Omental fat pad (tissue), 4 donors: ENCODE results near the gene SCRN1. TPM values are rescaled to one million over a fixed set of nuclear protein-coding genes. Genes with fewer than 3 reads are reported as not detected.

Experiments
- ATAC-seq: fragments of 150-250 bp; one replicate; pipeline ENCODE4 v1.9.1; 2016; ENCODE audit warnings: mild to moderate bottlenecking, moderate library complexity; ENCODE audit not compliant: low FRiP score
- DNase-seq: peaks from one replicate; pipeline ENCODE4 v3.0.0-alpha.2; 2019; ENCODE audit warnings: low spot score
- total RNA-seq, 4 donors: library from RNA; depleted of rRNA; stranded (reverse); fragments of >200 nt; gene quantifications; one replicate each; pipeline ENCODE4 v1.1.0, GENCODE V29; 2016
- TF ChIP-seq, protein P1 (sequence below), 3 donors: fragments of 450-650 bp; IDR thresholded peaks; one replicate each; pipeline ENCODE4 v1.5.1; 2016 to 2017; ENCODE audit warnings: antibody characterized with exemption in 3 of 3, mild to moderate bottlenecking in 3 of 3, moderate library complexity in 2 of 3

SCRN1 gene
- total RNA-seq, 4 donors from 2014 or later = 19.7 to 43.1 (median 31.0) TPM

- TF ChIP-seq, protein P1, sequence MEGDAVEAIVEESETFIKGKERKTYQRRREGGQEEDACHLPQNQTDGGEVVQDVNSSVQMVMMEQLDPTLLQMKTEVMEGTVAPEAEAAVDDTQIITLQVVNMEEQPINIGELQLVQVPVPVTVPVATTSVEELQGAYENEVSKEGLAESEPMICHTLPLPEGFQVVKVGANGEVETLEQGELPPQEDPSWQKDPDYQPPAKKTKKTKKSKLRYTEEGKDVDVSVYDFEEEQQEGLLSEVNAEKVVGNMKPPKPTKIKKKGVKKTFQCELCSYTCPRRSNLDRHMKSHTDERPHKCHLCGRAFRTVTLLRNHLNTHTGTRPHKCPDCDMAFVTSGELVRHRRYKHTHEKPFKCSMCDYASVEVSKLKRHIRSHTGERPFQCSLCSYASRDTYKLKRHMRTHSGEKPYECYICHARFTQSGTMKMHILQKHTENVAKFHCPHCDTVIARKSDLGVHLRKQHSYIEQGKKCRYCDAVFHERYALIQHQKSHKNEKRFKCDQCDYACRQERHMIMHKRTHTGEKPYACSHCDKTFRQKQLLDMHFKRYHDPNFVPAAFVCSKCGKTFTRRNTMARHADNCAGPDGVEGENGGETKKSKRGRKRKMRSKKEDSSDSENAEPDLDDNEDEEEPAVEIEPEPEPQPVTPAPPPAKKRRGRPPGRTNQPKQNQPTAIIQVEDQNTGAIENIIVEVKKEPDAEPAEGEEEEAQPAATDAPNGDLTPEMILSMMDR (IDR thresholded peaks at IDR 0.05) = no peak
- ATAC-seq (no peak), DNase-seq (no peak)
Observed at GRCh38 chr7:29977886-29978651, 11.5 kb downstream of the SCRN1 start.

DNA sequence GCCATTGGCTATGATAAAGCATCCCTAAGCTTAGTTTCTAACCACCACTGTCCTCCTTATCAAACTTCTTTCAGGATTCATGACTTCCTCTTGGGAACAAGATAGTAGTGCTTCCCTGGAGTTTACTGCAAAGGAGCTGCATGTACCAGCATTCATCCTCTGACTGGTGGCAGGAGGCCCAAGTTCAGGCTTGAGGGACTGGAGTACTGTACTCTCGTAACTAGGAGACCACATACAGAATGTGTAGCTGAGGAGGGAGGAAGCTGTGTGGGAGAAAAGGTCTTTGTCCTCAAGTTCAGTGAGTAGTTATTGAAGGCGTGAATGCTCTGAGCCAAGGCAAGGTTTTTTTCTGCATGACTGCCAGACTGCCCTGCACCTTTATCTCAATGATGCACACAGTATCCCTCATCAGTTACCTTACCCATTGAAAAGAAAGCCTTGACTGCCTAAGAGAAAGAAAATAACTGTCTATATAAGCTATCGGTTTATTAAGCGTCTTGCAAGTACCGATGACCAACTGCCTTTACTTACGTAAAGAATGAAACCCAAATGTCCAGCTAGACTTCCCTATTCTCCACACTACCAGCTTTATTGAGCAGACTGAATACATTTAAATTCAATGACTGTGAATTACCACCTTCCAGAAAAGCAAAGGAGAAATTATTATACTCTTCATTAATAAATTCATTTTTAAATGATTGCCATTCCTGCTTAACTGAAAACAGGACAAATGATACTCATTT, 12.8 kb downstream of the SCRN1 start:
- ATAC-seq (peak; percentile 50), DNase-seq (no peak)
- TF ChIP-seq, protein P1 (IDR thresholded peaks at IDR 0.05) = no peak

DNA sequence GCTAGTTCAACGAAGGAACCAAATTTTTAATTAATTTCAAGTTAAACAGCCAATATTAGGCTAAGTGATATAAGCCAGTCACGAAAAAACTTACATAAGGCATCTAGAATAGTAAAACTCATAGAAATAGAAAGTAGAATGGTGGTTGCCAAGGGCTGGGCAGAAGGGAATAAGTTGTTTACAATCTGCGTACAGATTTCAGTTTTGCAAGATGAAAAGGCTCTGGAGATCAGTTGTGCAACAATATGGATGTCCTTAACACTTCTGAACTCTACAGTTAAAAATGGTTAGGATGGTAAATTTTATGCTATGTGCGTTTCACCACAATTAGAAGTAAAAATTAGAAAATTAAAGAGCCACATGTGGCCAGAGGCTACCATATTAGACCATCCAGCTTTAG, 13.3 kb downstream of the SCRN1 start:
- ATAC-seq = peak; percentile 63
- no peak for DNase-seq
- TF ChIP-seq, protein P1 (IDR thresholded peaks at IDR 0.05) = no peak

GRCh38 chr7:29975561-29975960, 14.0 kb downstream of the SCRN1 start:
- no peak for ATAC-seq
- TF ChIP-seq, protein P1 (IDR thresholded peaks at IDR 0.05) = no peak
- no peak for DNase-seq

DNA sequence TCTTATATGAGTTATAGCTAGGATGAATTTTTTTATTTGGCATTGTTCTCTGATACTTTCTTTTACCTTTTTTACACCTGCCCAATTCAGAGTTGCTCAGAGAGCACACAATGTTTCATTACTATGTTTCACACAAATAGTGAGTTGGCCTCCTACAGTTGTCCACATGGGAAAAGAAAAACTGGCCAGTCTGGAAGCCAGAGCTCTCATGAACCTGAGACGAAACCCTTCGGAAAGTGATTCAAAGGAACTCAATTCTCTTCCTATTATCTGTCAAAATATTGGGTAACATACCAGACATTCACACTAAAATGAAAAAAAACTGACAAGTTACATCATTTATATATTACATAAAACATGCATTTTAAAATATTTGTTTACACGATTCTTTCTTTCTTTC, 15.3 kb downstream of the SCRN1 start:
- ATAC-seq (no peak), DNase-seq (no peak)
- TF ChIP-seq, protein P1 (IDR thresholded peaks at IDR 0.05) = no peak

DNA sequence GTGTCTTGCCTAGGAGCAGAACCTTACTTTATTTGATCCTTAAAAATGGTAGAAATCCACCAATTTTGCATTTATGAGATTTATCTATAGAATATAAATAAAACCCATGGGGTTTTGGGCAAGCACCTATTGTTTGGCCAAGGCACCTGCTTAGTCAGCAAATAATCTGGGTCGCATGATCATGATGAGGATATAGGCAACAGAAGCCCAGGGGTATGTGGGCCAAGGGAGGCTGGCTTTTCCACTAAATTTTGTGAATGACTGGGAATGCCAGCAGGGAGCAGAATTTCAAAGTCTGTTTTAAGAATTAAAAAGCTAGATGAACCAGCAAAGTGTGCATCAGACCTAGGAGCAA, 17.3 kb downstream of the SCRN1 start:
- ATAC-seq (no peak), DNase-seq (no peak)
- TF ChIP-seq, protein P1 (IDR thresholded peaks at IDR 0.05) = no peak
